K562 (cell line): ENCODE results near the gene ABI3BP. TPM values are rescaled to one million over a fixed set of nuclear protein-coding genes. Genes with fewer than 3 reads are reported as not detected.
A peak's percentile ranks its signal among the peaks of the same experiment; 100 is the strongest.

Source experiments
- ATAC-seq: fragments of 200-7000 bp; cut with Tn5 transposase; 3 replicates; pipeline ENCODE4 v1.9.1; 2020; ENCODE audit warnings: moderate library complexity
- BruUV-seq: library from RNA; stranded (reverse); fragments of 400-500 nt; replicated peaks from 2 replicates; lab custom pipeline; 2021; lab: Mats Ljungman, UMichigan
- CTCF ChIA-PET: fragments of 300-600 bp; formaldehyde crosslinking; extraction: SDS; loops from one replicate; lab custom pipeline; 2021; ENCODE audit warnings: low intra/inter-chr PET ratio; lab: Yijun Ruan, JAX
- POLR2A ChIA-PET: fragments of 300-600, 350-650 bp; sonication (Branson Sonifier 250); formaldehyde crosslinking; extraction: SDS; loops from one replicate; lab custom pipeline; 2021; ENCODE audit warnings: antibody characterized with exemption, inconsistent platforms; lab: Yijun Ruan, JAX
- DNase-seq, 4 experiments: peaks; one replicate each; pipeline versions ENCODE4 v3.0.0 to v3.0.0-alpha.2; 2011 to 2018; ENCODE audit warnings: low spot score in 3 of 4, mixed read lengths in 3 of 4; ENCODE audit errors: extremely low read depth in 1 of 4
- FAIRE-seq: peaks from 2 replicates; lab custom pipeline; 2011; peaks lifted over from hg19 to GRCh38; lab: Jason Lieb, UNC
- H2AFZ ChIP-seq: 2 replicates; pipeline ENCODE4 v1.6.0; 2011; ENCODE audit warnings: low read depth, low read length, control low read depth, inconsistent platforms
- H3K27ac ChIP-seq: fragments of 200-600 bp; 3 replicates; pipeline ENCODE4 v1.8.0; 2011; ENCODE audit warnings: low read depth, mild to moderate bottlenecking, control low read depth, inconsistent platforms, low read length, moderate library complexity, mixed read lengths; ENCODE audit errors: extremely low read depth
- H3K27me3 ChIP-seq, 2 experiments: fragments of 300-600 bp in 1 of 2; 2 replicates in 1 of 2; 3 replicates in 1 of 2; pipeline versions ENCODE4 v1.6.0 to v1.8.0; 2011; ENCODE audit warnings: inconsistent platforms in 2 of 2, low read length in 2 of 2, mild to moderate bottlenecking in 1 of 2, mixed read lengths in 1 of 2, moderate library complexity in 1 of 2; ENCODE audit not compliant: control insufficient read depth in 2 of 2, insufficient read depth in 2 of 2
- H3K36me3 ChIP-seq: fragments of 300-600 bp; 3 replicates; pipeline ENCODE4 v1.8.0; 2011; ENCODE audit warnings: mild to moderate bottlenecking, low read length, inconsistent platforms; ENCODE audit not compliant: control insufficient read depth, insufficient read depth
- H3K4me1 ChIP-seq, 2 experiments: fragments of 200-600 bp in 1 of 2; replicated peaks in 1 of 2; 2 replicates in 1 of 2; 3 replicates in 1 of 2; pipeline versions ENCODE4 v1.5.1 to v1.8.0; 2011; ENCODE audit warnings: inconsistent platforms in 2 of 2, low read length in 2 of 2, mild to moderate bottlenecking in 1 of 2, mixed read lengths in 1 of 2, moderate library complexity in 1 of 2; ENCODE audit not compliant: control insufficient read depth in 2 of 2, insufficient read depth in 2 of 2
- H3K4me2 ChIP-seq: 2 replicates; pipeline ENCODE4 v1.6.1; 2011; ENCODE audit warnings: low read length, control low read depth, inconsistent platforms, mixed read lengths; ENCODE audit not compliant: insufficient read depth
- H3K4me3 ChIP-seq: fragments of 200-600 bp; sonication (generic), shearing (Covaris generic); 2 replicates; pipeline ENCODE4 v1.5.1; 2016; ENCODE audit warnings: control low read depth, inconsistent platforms
- H3K79me2 ChIP-seq: fragments of 200-600 bp; 3 replicates; pipeline ENCODE4 v1.8.0; 2011; ENCODE audit warnings: low read length, inconsistent platforms; ENCODE audit not compliant: control insufficient read depth, insufficient read depth
- H3K9ac ChIP-seq, 2 experiments: 2 replicates each; pipeline versions ENCODE4 v1.6.0 to v1.6.1; 2011; ENCODE audit warnings: low read depth in 2 of 2, low read length in 2 of 2, control low read depth in 1 of 2, inconsistent platforms in 1 of 2, mild to moderate bottlenecking in 1 of 2, mixed read lengths in 1 of 2; ENCODE audit not compliant: insufficient read depth in 1 of 2
- H3K9me1 ChIP-seq: one replicate; pipeline ENCODE4 v1.6.0; 2011; ENCODE audit warnings: inconsistent platforms, mild to moderate bottlenecking, low read length, moderate library complexity; ENCODE audit not compliant: control insufficient read depth, insufficient read depth
- H3K9me3 ChIP-seq: replicated peaks from 2 replicates; pipeline ENCODE4 v1.5.1; 2011; ENCODE audit warnings: low read depth, low read length, inconsistent platforms; ENCODE audit not compliant: control insufficient read depth, insufficient read depth
- H4K20me1 ChIP-seq: replicated peaks from 2 replicates; pipeline ENCODE4 v1.6.1; 2011; ENCODE audit warnings: low read length, inconsistent platforms, mixed read lengths; ENCODE audit not compliant: control insufficient read depth, insufficient read depth
- NR4A1 ChIP-seq, 2 experiments: fragments of 250-450 bp in 1 of 2; fragments of 450-650 bp in 1 of 2; sonication (Bioruptor Pico) in 1 of 2; IDR thresholded peaks; 2 replicates each; pipeline versions ENCODE4 v1.4.0 to v1.6.1; 2016 to 2020; ENCODE audit warnings: mild to moderate bottlenecking in 2 of 2, missing compliant biosample characterization in 1 of 2, missing genetic modification characterization in 1 of 2, moderate library complexity in 1 of 2
- RBM14 ChIP-seq: fragments of 200-400 bp; formaldehyde crosslinking; IDR thresholded peaks from 2 replicates; pipeline ENCODE4 v1.6.1; 2018; ENCODE audit warnings: low read depth, mild to moderate bottlenecking, low read length, moderate library complexity, borderline replicate concordance; ENCODE audit not compliant: insufficient read depth
- ZEB2 ChIP-seq: fragments of 450-650 bp; IDR thresholded peaks from 2 replicates; pipeline ENCODE4 v1.6.1; 2016
- ZNF239 ChIP-seq: fragments of 250-450 bp; sonication (Bioruptor Pico); IDR thresholded peaks from 2 replicates; pipeline ENCODE4 v1.4.0; 2020; ENCODE audit warnings: mild to moderate bottlenecking
- ZNF347 ChIP-seq: fragments of 450-650 bp; formaldehyde crosslinking; IDR thresholded peaks from 2 replicates; pipeline ENCODE4 v1.4.0; 2020; ENCODE audit warnings: low read depth, mild to moderate bottlenecking, moderate library complexity
- ZNF696 ChIP-seq: fragments of 250-450 bp; sonication (Bioruptor Pico); conservative IDR thresholded peaks from 2 replicates; pipeline ENCODE4 v1.4.0; 2020; ENCODE audit warnings: mild to moderate bottlenecking, moderate library complexity
- WGBS: fragments of 100-300 bp; shearing (Covaris generic); methylation state at CpG from one replicate; pipeline ENCODE4 v1.1.6; 2016; ENCODE audit warnings: low coverage, mixed read lengths; ENCODE audit not compliant: insufficient coverage; ENCODE audit errors: missing lambda C conversion rate; 5-methylcytosine and 5-hydroxymethylcytosine counted together
- in situ Hi-C: fragments of 300-500 bp; cut with MboI; formaldehyde crosslinking; loops from 4 replicates; pipeline ENCODE4 v1.15.0; 2018; ENCODE audit warnings: inconsistent platforms, mixed read lengths
- intact Hi-C: fragments of 100-400 bp; cut with micrococcal nuclease; formaldehyde crosslinking; loops from 2 replicates; pipeline ENCODE4 v1.14.2; 2022
- polyA plus RNA-seq, 8 experiments: library from polyadenylated mRNA; depleted of rRNA in 4 of 8; stranded (reverse) in 5 of 8; unstranded in 3 of 8; fragments of >200 nt; fragmentation: Nextera tagmentation in 2 of 8; fragmentation: Illumina TruSeq in 1 of 8; extraction: Ambion mirVana in 2 of 8; extraction: Trizol in 1 of 8; gene quantifications; 2 replicates each; pipeline versions ENCODE4 v1.2.1 to v1.2.3, GENCODE V29; 2011 to 2014; ENCODE audit warnings: inconsistent platforms in 1 of 8, missing spikeins in 1 of 8
- total RNA-seq, 7 experiments: library from RNA; depleted of rRNA in 6 of 7; stranded (reverse); fragments of >200 nt in 6 of 7; fragmentation: Illumina TruSeq in 2 of 7; extraction: Trizol in 2 of 7; gene quantifications; 2 replicates each; pipeline versions ENCODE4 v1.2.1 to v1.2.3, GENCODE V29; 2011 to 2021; ENCODE audit warnings: low replicate concordance in 1 of 7

ABI3BP gene
- total and polyA plus RNA-seq, 9 of the 15 experiments (the other 6 are each of a cell fraction or from before 2014, with no cell fraction given) = 0.01 to 0.24 (median 0.06) TPM; not detected in 5

DNA sequence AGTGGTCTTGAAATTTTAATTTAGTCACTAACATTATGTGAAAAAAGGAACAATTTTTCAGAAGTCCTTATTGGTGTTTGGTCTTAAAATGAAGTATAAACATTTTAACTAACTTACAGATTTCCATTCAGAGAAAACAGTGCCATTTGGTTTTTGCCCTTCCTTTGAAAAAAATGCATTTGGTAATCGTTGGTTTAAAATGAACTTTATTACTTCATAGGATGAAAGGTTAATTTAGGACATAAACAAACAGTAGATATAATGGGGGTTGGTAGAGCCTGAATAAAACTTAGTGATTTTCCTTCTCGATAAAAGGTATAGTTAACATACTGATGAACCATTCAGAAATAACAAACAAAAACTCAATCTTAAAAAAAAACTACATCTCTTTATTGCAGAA lies 244.3 kb downstream of the ABI3BP start:
- no peak overlapping the region for H3K4me3 ChIP-seq
- H3K9me1 ChIP-seq = no peaks in the 10 kb centered on the region
- BruUV-seq = no TSS peak
- no peaks in the 10 kb centered on the region for H3K79me2 ChIP-seq
- ATAC-seq = no peak
- ChIA-PET POLR2A (interaction anchor here (2.2 kb wide), 1 partner anchor 8 kb away, joined by 6 read pairs; no protein-coding TSS in a partner anchor), CTCF (no interaction called here)
- peaks cover 85% of the 10 kb centered on the region for H3K36me3 ChIP-seq
- peak; percentile 23 for FAIRE-seq
- intact Hi-C loops = no loop called here
- no peak overlapping the region for H3K4me2 ChIP-seq
- DNase-seq = no peak
- no peaks in the 10 kb centered on the region for H4K20me1 ChIP-seq
- in situ Hi-C loops = no loop called here
- 42% methylated on average over 2 of the region's 2 CpGs for WGBS
- no peak overlapping the region; the same call in 2 of the 3 replicates for H3K27ac ChIP-seq
- no peak overlapping the region for H2AFZ ChIP-seq
- TF ChIP-seq ZNF347 (CRISPR knock-in tag) = no peak
- no peak for TF ChIP-seq ZNF239 (CRISPR knock-in tag)
- no peak for TF ChIP-seq RBM14
- TF ChIP-seq ZEB2 = no peak
- TF ChIP-seq ZNF696 = no peak
- no peak for TF ChIP-seq NR4A1 (CRISPR knock-in tag; IDR thresholded peaks at IDR 0.05)
- no peak for TF ChIP-seq NR4A1 (tag; IDR thresholded peaks at IDR 0.05)
- peaks cover 0 to 5% of the 10 kb centered on the region in 2 experiments; a peak in 2 of 5 replicates for H3K4me1 ChIP-seq
- no peaks in the 10 kb centered on the region for H3K9me3 ChIP-seq
- no peaks in the 10 kb centered on the region for H3K27me3 ChIP-seq
- no peak overlapping the region for H3K9ac ChIP-seq
